ENCODE measurements around the gene CARS1.

- TF ChIP-seq CTCF (IDR thresholded peaks at IDR 0.05) (no peak), POLR2A (IDR thresholded peaks at IDR 0.05) (no peak)
These were observed 68.2 kb downstream of the CARS1 start for GRCh38 chr11:2989006-2989405.

Measured in Peyer's patch (tissue), 4 donors.